Liver (tissue), 9 donors: ENCODE data around the gene S100A16. TPM values are rescaled to one million over a fixed set of nuclear protein-coding genes. Genes with fewer than 3 reads are reported as not detected.

Experiments
- DNase-seq: peaks from one replicate; pipeline ENCODE4 v3.0.0-alpha.2; 2017; ENCODE audit warnings: low spot score
- H3K27ac ChIP-seq, 2 donors: one replicate each; pipeline ENCODE4 v1.7.0; 2013; ENCODE audit warnings: inconsistent platforms in 2 of 2, low read length in 2 of 2, control low read depth in 1 of 2, low read depth in 1 of 2, mild to moderate bottlenecking in 1 of 2
- H3K27me3 ChIP-seq, 4 donors: one replicate each; pipeline versions ENCODE4 v1.6.1 to v1.7.0; 2013; ENCODE audit warnings: low read length in 3 of 4, inconsistent platforms in 1 of 4, mild to moderate bottlenecking in 1 of 4, moderate library complexity in 1 of 4; ENCODE audit not compliant: control insufficient read depth in 4 of 4, insufficient read depth in 4 of 4
- H3K36me3 ChIP-seq, 4 donors: one replicate each; pipeline versions ENCODE4 v1.6.1 to v1.7.0; 2013; ENCODE audit warnings: low read length in 3 of 4, mild to moderate bottlenecking in 3 of 4, low read depth in 1 of 4, moderate library complexity in 1 of 4; ENCODE audit not compliant: control insufficient read depth in 4 of 4, insufficient read depth in 3 of 4
- H3K4me1 ChIP-seq, 4 donors: one replicate each; pipeline versions ENCODE4 v1.6.1 to v1.7.0; 2013; ENCODE audit warnings: low read length in 3 of 4, mild to moderate bottlenecking in 3 of 4, moderate library complexity in 1 of 4; ENCODE audit not compliant: control insufficient read depth in 4 of 4, insufficient read depth in 4 of 4
- H3K4me3 ChIP-seq, 3 donors: one replicate each; pipeline versions ENCODE4 v1.6.1 to v1.7.0; 2013; ENCODE audit warnings: low read length in 3 of 3, control low read depth in 1 of 3, low read depth in 1 of 3, mild to moderate bottlenecking in 1 of 3
- H3K9ac ChIP-seq, 2 donors: one replicate each; pipeline ENCODE4 v1.7.0; 2013; ENCODE audit warnings: low read length in 2 of 2, mild to moderate bottlenecking in 2 of 2, moderate library complexity in 2 of 2, control low read depth in 1 of 2, low read depth in 1 of 2
- H3K9me3 ChIP-seq, 4 donors: one replicate each; pipeline versions ENCODE4 v1.6.1 to v1.7.0; 2013; ENCODE audit warnings: low read length in 3 of 4; ENCODE audit not compliant: control insufficient read depth in 4 of 4
- ATF3 ChIP-seq: IDR thresholded peaks from 2 replicates; pipeline ENCODE4 v1.6.1; 2016; ENCODE audit warnings: antibody characterized with exemption
- CTCF ChIP-seq: fragments of 150-350 bp; IDR thresholded peaks from 2 replicates; pipeline ENCODE4 v1.5.1; 2017; ENCODE audit warnings: improper control_type of control experiment, low read depth, low read length; ENCODE audit not compliant: missing input control
- EGR1 ChIP-seq, 2 donors: IDR thresholded peaks; 2 replicates each; pipeline ENCODE4 v1.6.1; 2016 to 2018; ENCODE audit warnings: antibody characterized with exemption in 2 of 2, low read depth in 2 of 2
- FOXA1 ChIP-seq: IDR thresholded peaks from 2 replicates; pipeline ENCODE4 v1.6.1; 2016; ENCODE audit warnings: antibody characterized with exemption
- FOXA2 ChIP-seq: IDR thresholded peaks from 2 replicates; pipeline ENCODE4 v1.6.1; 2016; ENCODE audit warnings: antibody characterized with exemption
- GABPA ChIP-seq, 2 donors: IDR thresholded peaks in 1 of 2; conservative IDR thresholded peaks in 1 of 2; 2 replicates each; pipeline ENCODE4 v1.6.1; 2016; ENCODE audit warnings: antibody characterized with exemption in 2 of 2, mild to moderate bottlenecking in 1 of 2, moderate library complexity in 1 of 2
- HNF4A ChIP-seq, 2 donors: conservative IDR thresholded peaks; 2 replicates each; pipeline ENCODE4 v1.6.1; 2016; ENCODE audit warnings: antibody characterized with exemption in 2 of 2, mild to moderate bottlenecking in 2 of 2
- HNF4G ChIP-seq: IDR thresholded peaks from 2 replicates; pipeline ENCODE4 v1.6.1; 2016; ENCODE audit warnings: antibody characterized with exemption
- JUND ChIP-seq, 2 donors: IDR thresholded peaks; 2 replicates each; pipeline ENCODE4 v1.6.1; 2016; ENCODE audit warnings: antibody characterized with exemption in 2 of 2
- NR2F2 ChIP-seq: IDR thresholded peaks from 2 replicates; pipeline ENCODE4 v1.6.1; 2016; ENCODE audit warnings: antibody characterized with exemption
- RAD21 ChIP-seq, 2 donors: IDR thresholded peaks; 2 replicates each; pipeline ENCODE4 v1.6.1; 2016; ENCODE audit warnings: antibody characterized with exemption in 2 of 2, mild to moderate bottlenecking in 2 of 2
- SP1 ChIP-seq: IDR thresholded peaks from 2 replicates; pipeline ENCODE4 v1.6.1; 2018; ENCODE audit warnings: antibody characterized with exemption, mild to moderate bottlenecking
- TAF1 ChIP-seq: conservative IDR thresholded peaks from 2 replicates; pipeline ENCODE4 v1.6.1; 2016; ENCODE audit warnings: antibody characterized with exemption, mild to moderate bottlenecking
- YY1 ChIP-seq: IDR thresholded peaks from 2 replicates; pipeline ENCODE4 v1.6.1; 2016; ENCODE audit warnings: antibody characterized with exemption, mild to moderate bottlenecking
- WGBS: extraction: QIAGEN DNeasy Blood & Tissue Kit; methylation state at CpG from one replicate; pipeline ENCODE4 v1.1.7; 2013; 5-methylcytosine and 5-hydroxymethylcytosine counted together
- polyA plus RNA-seq, 2 donors: library from polyadenylated mRNA; stranded (reverse) in 1 of 2; unstranded in 1 of 2; fragments of 200-250 nt in 1 of 2; fragments of >200 nt in 1 of 2; fragmentation: Nextera tagmentation in 1 of 2; extraction: Ambion mirVana in 1 of 2; gene quantifications; one replicate each; pipeline versions ENCODE4 v1.2.1 to v1.2.3, GENCODE V29; 2013 to 2015
- total RNA-seq, 2 donors: library from RNA; depleted of rRNA; stranded (reverse); fragments of >200 nt; gene quantifications; one replicate each; pipeline ENCODE4 v1.2.3, GENCODE V29; 2014
- TF ChIP-seq, protein P1 (sequence below): IDR thresholded peaks from 2 replicates; pipeline ENCODE4 v1.6.1; 2016; ENCODE audit warnings: antibody characterized with exemption
- donor health status: healthy.
- donor health status: healthy.
- donor health status: healthy.
- donor health status: healthy.
- donor health status: healthy.

Gene S100A16
- total and polyA plus RNA-seq, 4 donors = 27.3 to 142 (median 81.8) TPM

- Histone ChIP-seq H3K4me3 (no peak overlapping the region), H3K9ac (no peak overlapping the region), H3K27ac (no peak overlapping the region), H3K36me3 (no peaks in the 10 kb centered on the region), H3K27me3 (no peaks in the 10 kb centered on the region), H3K9me3 (no peaks in the 10 kb centered on the region), H3K4me1 (no peaks in the 10 kb centered on the region)
- 91% methylated on average over 2 of the region's 2 CpGs for WGBS
- TF ChIP-seq ATF3 = no peak
- TF ChIP-seq FOXA2 = no peak
- TF ChIP-seq YY1 = no peak
- TF ChIP-seq CTCF = no peak
- no peak for TF ChIP-seq GABPA (IDR thresholded peaks at IDR 0.05 in 1 of 2, conservative IDR thresholded peaks at IDR 0.05 in 1 of 2)
- no peak for TF ChIP-seq FOXA1
- TF ChIP-seq HNF4G = no peak
- TF ChIP-seq, protein P1, sequence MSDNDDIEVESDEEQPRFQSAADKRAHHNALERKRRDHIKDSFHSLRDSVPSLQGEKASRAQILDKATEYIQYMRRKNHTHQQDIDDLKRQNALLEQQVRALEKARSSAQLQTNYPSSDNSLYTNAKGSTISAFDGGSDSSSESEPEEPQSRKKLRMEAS = no peak
- TF ChIP-seq JUND (IDR thresholded peaks at IDR 0.05) = no peak
- TF ChIP-seq TAF1 = no peak
- no peak for TF ChIP-seq NR2F2
- no peak for TF ChIP-seq EGR1 (IDR thresholded peaks at IDR 0.05; ENCODE audit: low read depth in 2 of 2)
- no peak for DNase-seq
Measured at GRCh38 chr1:153560241-153560640, 52.7 kb downstream of the S100A16 start.

- H3K4me3 ChIP-seq = no peak overlapping the region
- H3K27ac ChIP-seq = no peak overlapping the region
- DNase-seq = no peak
- 97% methylated on average over 3 of the region's 3 CpGs for WGBS
- H3K9ac ChIP-seq = no peak overlapping the region
- no peaks in the 10 kb centered on the region for H3K4me1 ChIP-seq
- no peaks in the 10 kb centered on the region for H3K36me3 ChIP-seq
- no peak for TF ChIP-seq YY1
- no peak for TF ChIP-seq HNF4A (conservative IDR thresholded peaks at IDR 0.05)
- no peak for TF ChIP-seq ATF3
- TF ChIP-seq EGR1 (IDR thresholded peaks at IDR 0.05; ENCODE audit: low read depth in 2 of 2) = no peak
- TF ChIP-seq SP1 = no peak
- TF ChIP-seq HNF4G = no peak
- TF ChIP-seq RAD21 (IDR thresholded peaks at IDR 0.05) = no peak
- no peak for TF ChIP-seq JUND (IDR thresholded peaks at IDR 0.05)
- no peak for TF ChIP-seq NR2F2
- no peaks in the 10 kb centered on the region for H3K27me3 ChIP-seq
- no peaks in the 10 kb centered on the region for H3K9me3 ChIP-seq
Measured at GRCh38 chr1:153557877-153558276, 55.1 kb downstream of the S100A16 start.

Other genes with a start within 250 kb of the S100A16 start
- 10 to 100 TPM; 19.5 to 35.2 TPM for gene S100A12, start 237.5 kb downstream of the S100A16 start, total RNA-seq
- 1 to 10 TPM; 3.3 to 4.7 TPM for gene S100A12, start 237.5 kb downstream of the S100A16 start, polyA plus RNA-seq
- 10 to 100 TPM; 38.4 to 99.3 TPM for gene S100A8, start 222.1 kb downstream of the S100A16 start, total RNA-seq
- 10 to 100 TPM; 40.4 to 43.4 TPM for gene S100A8, start 222.1 kb downstream of the S100A16 start, polyA plus RNA-seq
- not detected for gene S100A7A, start 196.6 kb downstream of the S100A16 start, total RNA-seq
- not detected for gene S100A7A, start 196.6 kb downstream of the S100A16 start, polyA plus RNA-seq
- not detected for gene S100A7, start 152.5 kb downstream of the S100A16 start, total RNA-seq
- gene S100A7, start 152.5 kb downstream of the S100A16 start, polyA plus RNA-seq = not detected
- 100 to 1,000 TPM in 1 of 2 donors, 1 to 10 TPM in 1; 5.7 to 124 TPM for gene S100A6, start 77.1 kb downstream of the S100A16 start, total RNA-seq
- gene S100A6, start 77.1 kb downstream of the S100A16 start, polyA plus RNA-seq = 10 to 100 TPM; 27.3 to 30.0 TPM
- gene S100A5, start 72.2 kb downstream of the S100A16 start, total RNA-seq = not detected
- gene S100A5, start 72.2 kb downstream of the S100A16 start, polyA plus RNA-seq = not detected
- gene S100A4, start 67.3 kb downstream of the S100A16 start, total RNA-seq = 10 to 100 TPM in 1 of 2 donors, 1 to 10 TPM in 1; 4.8 to 69.8 TPM
- gene S100A4, start 67.3 kb downstream of the S100A16 start, polyA plus RNA-seq = 10 to 100 TPM; 16.3 to 17.1 TPM
- not detected for gene S100A3, start 63.9 kb downstream of the S100A16 start, total RNA-seq
- gene S100A3, start 63.9 kb downstream of the S100A16 start, polyA plus RNA-seq = not detected
- gene S100A2, start 47.3 kb downstream of the S100A16 start, total RNA-seq = not detected
- under 1 TPM; 0.22 to 0.67 TPM for gene S100A2, start 47.3 kb downstream of the S100A16 start, polyA plus RNA-seq
- 1 to 10 TPM; 1.7 to 4.4 TPM for gene S100A14, start 3.2 kb upstream of the S100A16 start, total RNA-seq
- gene S100A14, start 3.2 kb upstream of the S100A16 start, polyA plus RNA-seq = 1 to 10 TPM; 2.3 to 4.3 TPM
- 10 to 100 TPM in 1 of 2 donors, 1 to 10 TPM in 1; 5.3 to 10.8 TPM for gene S100A13, start 14.4 kb upstream of the S100A16 start, total RNA-seq
- gene S100A13, start 14.4 kb upstream of the S100A16 start, polyA plus RNA-seq = 10 to 100 TPM; 20.5 to 23.0 TPM
- gene S100A1, start 15.3 kb upstream of the S100A16 start, total RNA-seq = under 1 TPM; 0.33 TPM
- under 1 TPM; 0.21 to 0.25 TPM for gene S100A1, start 15.3 kb upstream of the S100A16 start, polyA plus RNA-seq
- 10 to 100 TPM; 26.8 to 30.9 TPM for gene CHTOP, start 20.9 kb upstream of the S100A16 start, total RNA-seq
- 10 to 100 TPM; 16.4 to 21.9 TPM for gene CHTOP, start 20.9 kb upstream of the S100A16 start, polyA plus RNA-seq
- 10 to 100 TPM; 21.8 to 30.5 TPM for gene SNAPIN, start 45.6 kb upstream of the S100A16 start, total RNA-seq
- gene SNAPIN, start 45.6 kb upstream of the S100A16 start, polyA plus RNA-seq = 10 to 100 TPM; 20.0 to 26.6 TPM
- gene ILF2, start 57.9 kb upstream of the S100A16 start, total RNA-seq = 10 to 100 TPM; 50.7 to 84.2 TPM
- 10 to 100 TPM; 28.7 to 52.3 TPM for gene ILF2, start 57.9 kb upstream of the S100A16 start, polyA plus RNA-seq
- 10 to 100 TPM in 1 of 2 donors, 1 to 10 TPM in 1; 4.7 to 15.8 TPM for gene NPR1, start 65.6 kb upstream of the S100A16 start, total RNA-seq
- 10 to 100 TPM in 1 of 2 donors, 1 to 10 TPM in 1; 2.8 to 12.6 TPM for gene NPR1, start 65.6 kb upstream of the S100A16 start, polyA plus RNA-seq
- gene INTS3, start 114.9 kb upstream of the S100A16 start, total RNA-seq = 10 to 100 TPM; 16.4 to 26.0 TPM
- 10 to 100 TPM in 1 of 2 donors, 1 to 10 TPM in 1; 9.0 to 13.9 TPM for gene INTS3, start 114.9 kb upstream of the S100A16 start, polyA plus RNA-seq
- gene SLC27A3, start 162.3 kb upstream of the S100A16 start, total RNA-seq = 10 to 100 TPM; 18.1 to 29.1 TPM
- gene SLC27A3, start 162.3 kb upstream of the S100A16 start, polyA plus RNA-seq = 10 to 100 TPM; 27.2 to 47.4 TPM